Hematopoietic multipotent progenitor cell treated with erythropoietin and hydrocortisone succinate and interleukin-3 and kit ligand, for 4 days (in vitro differentiated cells): ENCODE results near the gene GPR61.

Source experiments
- DNase-seq: peaks from one replicate; pipeline ENCODE4 v3.0.0-alpha.2; 2015

The GPR61 gene

GRCh38 chr1:109509176-109510134 lies 30.2 kb upstream of the GPR61 start, which contains the start of gene AMIGO1:
AMIGO1 (minus strand) TSS chr1:109509727; CDS start chr1:109508912, 815 bp downstream.
- peak; percentile 66 for DNase-seq

- no peak for DNase-seq
Observed at GRCh38 chr1:109513110-109513710, 26.5 kb upstream of the GPR61 start.

GRCh38 chr1:109514846-109515245 lies 24.8 kb upstream of the GPR61 start:
- no peak for DNase-seq

- DNase-seq, result no peak
Observed at GRCh38 chr1:109516872-109517271, 22.8 kb upstream of the GPR61 start.

DNA sequence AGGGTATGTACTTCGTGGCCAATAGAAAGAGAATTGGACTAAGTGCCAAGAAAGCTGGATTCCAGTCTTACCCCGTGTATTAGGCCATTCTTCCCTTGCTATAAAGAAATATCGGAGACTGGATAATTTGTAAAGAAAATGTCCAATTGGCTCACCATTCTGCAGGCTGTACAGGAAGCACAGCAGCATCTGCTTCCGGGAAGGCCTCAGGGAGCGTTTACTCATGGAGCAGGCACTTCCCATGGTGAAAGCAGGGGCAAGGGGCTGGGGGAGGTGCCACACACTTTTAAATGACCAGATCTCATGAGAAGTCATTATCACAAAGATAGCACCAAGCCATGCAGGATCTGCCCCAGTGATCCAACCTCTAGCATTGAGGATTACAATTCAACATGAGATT lies 22.3 kb upstream of the GPR61 start:
- DNase-seq, result no peak

GRCh38 chr1:109521002-109521951 lies 18.4 kb upstream of the GPR61 start:
- no peak for DNase-seq

DNA sequence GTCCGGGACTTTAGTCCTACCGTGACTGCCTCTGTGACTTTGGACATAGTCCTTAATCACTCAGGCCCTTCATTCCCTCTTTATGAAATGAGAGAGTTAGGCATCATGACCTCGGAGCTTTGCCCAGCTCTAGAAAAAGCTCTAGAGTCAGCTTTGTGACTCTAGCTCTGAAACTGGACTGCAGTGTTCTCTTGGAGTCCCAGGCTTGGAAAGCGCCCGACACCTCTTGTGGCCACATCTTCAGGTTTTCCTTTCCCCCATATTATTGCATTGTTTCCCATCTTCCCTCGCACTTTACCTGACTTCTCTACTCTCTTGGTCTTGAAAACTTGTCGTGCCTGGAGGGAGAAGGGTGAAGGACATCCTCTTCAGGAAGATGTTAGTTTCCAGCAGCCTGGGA lies 17.6 kb upstream of the GPR61 start:
- DNase-seq, result no peak

GRCh38 chr1:109523706-109524105 lies 16.0 kb upstream of the GPR61 start:
- no peak for DNase-seq

DNA sequence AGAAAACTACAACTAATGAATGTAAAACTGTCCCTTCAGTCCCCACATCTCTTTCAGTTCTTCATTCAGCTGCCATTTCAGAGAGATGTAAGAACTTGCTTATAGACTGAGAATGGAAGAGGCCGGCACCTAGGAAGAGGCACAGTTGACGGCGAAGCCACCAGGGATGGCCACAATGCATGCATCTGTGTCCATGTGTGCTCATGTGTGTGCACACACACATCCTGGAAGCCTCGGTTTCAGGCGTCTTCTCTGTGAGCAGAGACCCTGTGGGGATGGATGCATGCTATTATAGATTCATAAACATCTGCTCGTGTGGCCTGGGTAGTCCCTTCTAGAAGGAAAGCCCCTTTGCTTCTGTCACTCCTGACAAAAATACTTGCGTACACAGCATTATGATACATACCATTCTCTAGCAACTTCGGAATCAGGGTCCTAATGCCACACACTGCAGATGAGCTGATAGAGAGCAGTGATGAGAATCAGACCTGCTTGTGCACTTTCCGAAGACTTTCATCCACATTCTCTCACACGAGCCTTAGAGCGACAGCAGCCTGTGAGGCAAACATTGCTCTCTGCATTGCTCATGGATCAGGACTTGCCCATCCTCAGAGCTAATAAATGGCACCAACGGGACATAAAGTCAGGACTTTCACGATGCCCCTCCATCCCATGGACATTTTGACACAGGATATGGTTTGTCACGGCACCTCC lies 12.4 kb upstream of the GPR61 start:
- DNase-seq, result no peak

- no peak for DNase-seq
Observed at GRCh38 chr1:109527846-109528695, 11.6 kb upstream of the GPR61 start.

DNA sequence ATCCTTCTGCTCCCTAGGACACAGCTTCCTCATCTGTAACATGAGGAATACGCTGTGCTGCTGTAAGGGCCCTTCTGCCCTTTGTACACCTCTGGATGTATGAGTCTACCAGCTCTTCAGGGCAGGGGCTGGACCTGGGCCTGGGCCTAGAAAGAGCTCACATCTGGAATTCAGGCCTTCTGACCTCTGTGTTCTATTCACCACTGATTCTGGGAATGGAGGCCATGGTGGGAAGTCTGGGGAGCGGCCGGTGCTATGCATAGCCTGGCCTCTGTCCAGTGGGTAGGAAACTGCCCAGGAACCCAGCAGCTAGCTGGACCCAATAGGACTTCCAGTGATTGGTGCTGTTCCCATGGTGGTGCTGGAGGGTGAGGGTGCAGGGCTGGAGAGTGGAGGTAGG lies 11.0 kb upstream of the GPR61 start:
- no peak for DNase-seq

DNA sequence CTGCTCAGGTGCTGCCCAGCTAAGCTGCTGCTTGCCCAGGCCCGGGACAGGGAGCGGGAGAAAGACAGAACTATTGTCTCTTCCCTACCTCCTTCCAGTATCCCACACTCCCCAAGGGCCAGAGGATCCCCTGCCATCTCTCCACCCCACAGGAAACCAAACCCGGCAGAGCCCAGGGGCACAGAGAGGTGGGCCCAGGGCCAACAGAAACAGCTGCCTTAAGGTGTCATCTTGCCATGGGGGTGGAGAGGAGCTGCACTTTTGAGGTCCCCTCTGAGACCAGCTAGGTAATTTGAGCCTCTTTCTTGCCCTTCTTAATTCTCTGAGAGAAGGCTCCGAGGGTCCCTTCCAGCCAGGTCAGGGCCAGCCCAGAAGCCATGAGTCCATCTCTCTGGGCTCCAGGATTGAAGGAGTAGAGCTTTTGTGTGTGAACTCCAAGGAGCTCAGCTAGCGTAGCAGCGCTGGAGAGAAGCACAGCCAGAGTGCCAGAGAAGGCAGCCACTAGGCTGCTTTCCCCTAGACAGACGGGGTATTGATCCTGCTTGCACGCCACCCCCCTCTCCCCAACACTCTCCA lies 9.7 kb upstream of the GPR61 start:
- DNase-seq, result no peak

DNA sequence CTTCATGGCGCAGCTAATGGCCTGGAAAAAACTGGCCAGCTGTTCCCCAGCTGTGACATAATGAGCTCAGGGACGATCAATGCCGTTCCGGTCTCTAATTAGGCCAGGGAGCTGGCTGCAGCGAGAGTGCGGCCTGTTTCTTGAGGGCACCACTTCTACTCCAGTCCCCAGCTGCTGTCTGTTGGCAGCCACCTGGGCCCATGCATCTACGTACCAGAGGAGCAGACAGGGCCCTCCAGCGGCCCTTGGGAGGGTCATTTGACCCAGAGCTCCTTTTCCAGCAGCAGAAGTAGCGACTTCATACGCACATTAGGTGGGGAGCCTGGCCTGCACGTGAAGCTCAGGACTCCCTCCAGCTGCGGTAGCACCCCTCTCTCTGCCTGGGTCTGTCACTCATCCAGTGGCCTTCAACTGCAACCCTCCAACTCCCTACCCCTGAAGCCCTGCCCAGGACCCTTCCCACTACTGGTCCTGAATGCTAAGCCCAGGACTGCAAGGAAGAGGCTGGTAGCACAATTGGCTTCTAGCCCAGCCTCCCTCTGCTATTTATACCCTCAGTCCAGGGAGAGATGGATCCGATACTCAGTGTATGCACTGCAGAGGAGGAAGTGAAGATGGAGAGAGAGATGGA lies 9.1 kb upstream of the GPR61 start:
- DNase-seq, result no peak

GRCh38 chr1:109531380-109531779 lies 8.3 kb upstream of the GPR61 start:
- DNase-seq, result no peak

GRCh38 chr1:109531826-109532364 lies 7.8 kb upstream of the GPR61 start:
- no peak for DNase-seq

DNA sequence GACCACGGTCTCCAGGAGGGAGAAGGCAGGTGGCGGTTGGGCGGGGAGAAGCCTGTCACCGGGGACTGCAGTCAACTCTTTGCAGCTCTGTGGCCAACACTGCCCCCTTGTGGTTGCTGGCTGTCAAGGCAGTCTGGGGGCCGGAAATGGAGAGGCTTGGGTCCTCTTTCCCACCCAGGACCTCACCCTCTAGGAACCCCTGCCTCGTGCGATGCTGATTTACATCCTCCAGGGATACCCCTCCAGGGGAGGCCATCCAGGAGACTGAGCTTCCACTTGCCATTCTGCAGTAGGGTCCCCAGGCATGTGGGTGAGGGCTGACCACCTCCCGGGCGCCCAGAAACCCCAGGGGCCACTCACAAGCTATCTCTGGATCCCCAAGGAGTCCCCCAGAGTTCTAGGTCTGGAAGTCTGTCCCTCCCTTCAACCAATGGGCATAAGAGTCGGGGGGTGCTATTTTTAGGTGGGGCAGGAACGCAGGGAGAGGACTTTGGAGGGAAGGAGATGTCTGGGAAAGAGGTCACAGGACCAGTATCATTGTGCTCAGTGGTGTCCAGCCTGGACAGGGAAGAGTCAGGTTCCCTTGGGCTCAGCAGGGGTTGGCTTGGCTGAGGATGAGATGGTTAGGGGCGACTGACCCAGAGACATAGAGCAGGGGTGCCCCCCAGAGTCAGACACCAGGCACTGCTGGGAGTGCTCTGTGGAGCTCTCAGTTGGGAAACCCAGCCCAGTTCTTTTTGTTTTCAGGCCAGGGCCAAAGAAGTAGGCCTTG lies 7.1 kb upstream of the GPR61 start:
- DNase-seq, result peak; percentile 89

DNA sequence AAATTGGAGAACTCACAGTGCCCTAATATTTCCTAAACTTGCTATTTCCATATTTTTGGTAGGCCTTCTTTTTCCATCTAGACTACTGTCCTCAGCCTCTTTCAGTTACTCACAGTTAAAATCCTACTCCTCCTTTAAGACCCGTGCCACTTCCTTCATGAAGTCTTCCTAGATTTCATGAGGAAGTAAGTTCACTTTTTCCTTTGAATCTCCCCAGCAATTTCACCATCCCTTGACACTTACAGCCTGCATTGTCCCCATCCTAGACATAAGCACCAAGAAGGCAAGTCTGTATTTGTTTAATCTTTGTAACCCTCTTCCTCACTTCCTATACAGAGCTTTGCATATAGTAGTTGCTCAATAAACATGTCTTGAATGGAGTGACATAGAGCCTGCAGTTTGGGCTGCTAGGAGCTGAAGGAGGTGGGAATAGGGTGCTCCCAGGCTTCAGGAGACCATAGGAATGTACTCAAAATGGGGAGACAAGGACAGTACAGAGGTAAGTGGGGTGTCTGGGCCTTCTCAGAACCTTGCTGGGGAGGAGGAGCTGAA lies 5.3 kb upstream of the GPR61 start:
- DNase-seq, result no peak

GRCh38 chr1:109535481-109535880 lies 4.2 kb upstream of the GPR61 start:
- no peak for DNase-seq

GRCh38 chr1:109535971-109536491 lies 3.6 kb upstream of the GPR61 start:
- DNase-seq, result no peak
